ENCODE data around the gene SEC61B.
"Not testable (repeated sequence)": the region's sequence is repeated elsewhere in the genome, so short reads cannot be mapped to it uniquely, and the experiment has no call there.

SEC61B gene

GRCh38 chr9:99237356-99237755, 15.3 kb downstream of the SEC61B start:
- DNase-seq (ENCODE audit: low read depth in 2 of 2) = no peak

GRCh38 chr9:99237849-99238248, 15.8 kb downstream of the SEC61B start:
- not testable (repeated sequence) for DNase-seq (ENCODE audit: low read depth in 2 of 2)

- no peak for DNase-seq (ENCODE audit: low read depth in 2 of 2)
Measured at GRCh38 chr9:99238331-99238730, 16.2 kb downstream of the SEC61B start.

GRCh38 chr9:99239341-99240060, 17.4 kb downstream of the SEC61B start:
- no peak for DNase-seq (ENCODE audit: low read depth in 2 of 2)

- no peak for DNase-seq (ENCODE audit: low read depth in 2 of 2)
Measured at GRCh38 chr9:99241106-99241505, 19.0 kb downstream of the SEC61B start.

GRCh38 chr9:99244344-99245260, 22.5 kb downstream of the SEC61B start:
- DNase-seq (ENCODE audit: low read depth in 2 of 2) = no peak

- no peak for DNase-seq (ENCODE audit: low read depth in 2 of 2)
Measured at GRCh38 chr9:99249619-99250018, 27.5 kb downstream of the SEC61B start.

GRCh38 chr9:99251157-99251556, 29.1 kb downstream of the SEC61B start:
- DNase-seq (ENCODE audit: low read depth in 2 of 2) = no peak

- DNase-seq (ENCODE audit: low read depth in 2 of 2) = peak; percentile 18 to 32
Measured at GRCh38 chr9:99253134-99253533, 31.1 kb downstream of the SEC61B start.

GRCh38 chr9:99253772-99254431, 31.8 kb downstream of the SEC61B start:
- DNase-seq (ENCODE audit: low read depth in 2 of 2) = peak; percentile 70 to 86

- no peak for DNase-seq (ENCODE audit: low read depth in 2 of 2)
Measured at GRCh38 chr9:99255651-99256050, 33.6 kb downstream of the SEC61B start.

GRCh38 chr9:99257723-99258389, 35.8 kb downstream of the SEC61B start:
- DNase-seq (ENCODE audit: low read depth in 2 of 2) = no peak

GRCh38 chr9:99259231-99259918, 37.3 kb downstream of the SEC61B start:
- DNase-seq (ENCODE audit: low read depth in 2 of 2) = peak in 1 of 2 donors; percentile 21

- no peak for DNase-seq (ENCODE audit: low read depth in 2 of 2)
Measured at GRCh38 chr9:99261923-99262322, 39.8 kb downstream of the SEC61B start.

- no peak for DNase-seq (ENCODE audit: low read depth in 2 of 2)
Measured at GRCh38 chr9:99262949-99263418, 40.9 kb downstream of the SEC61B start.

GRCh38 chr9:99264070-99264680, 42.1 kb downstream of the SEC61B start:
- DNase-seq (ENCODE audit: low read depth in 2 of 2) = no peak

- DNase-seq (ENCODE audit: low read depth in 2 of 2) = no peak
Measured at GRCh38 chr9:99265691-99266090, 43.6 kb downstream of the SEC61B start.

GRCh38 chr9:99266255-99267023, 44.4 kb downstream of the SEC61B start:
- DNase-seq (ENCODE audit: low read depth in 2 of 2) = peak; percentile 45 to 57

GRCh38 chr9:99269416-99269815, 47.3 kb downstream of the SEC61B start:
- no peak for DNase-seq (ENCODE audit: low read depth in 2 of 2)

GRCh38 chr9:99270491-99270890, 48.4 kb downstream of the SEC61B start:
- no peak for DNase-seq (ENCODE audit: low read depth in 2 of 2)
